OCI-LY1 (cell line): ENCODE measurements around the gene LRSAM1.

ENCODE experiments used
- CTCF ChIP-seq: fragments of 200-600 bp; sonication (generic), shearing (Covaris generic); IDR thresholded peaks from 2 replicates; pipeline ENCODE4 v1.5.1; 2017; ENCODE audit warnings: mild to moderate bottlenecking, antibody characterized with exemption, low read length, moderate library complexity, mixed read lengths
- EZH2 ChIP-seq: fragments of 200-600 bp; sonication (generic), shearing (Covaris generic); IDR thresholded peaks from 2 replicates; pipeline ENCODE4 v1.8.0; 2017; ENCODE audit warnings: borderline replicate concordance, mixed run types, mild to moderate bottlenecking, antibody characterized with exemption, low read length, moderate library complexity, mixed read lengths

- TF ChIP-seq CTCF (no peak), EZH2 (no peak)
Measured at GRCh38 chr9:127402401-127403090, 48.8 kb upstream of the LRSAM1 start.
